ENCODE data around the gene ARHGAP9.
"Not testable (repeated sequence)": the region's sequence is repeated elsewhere in the genome, so short reads cannot be mapped to it uniquely, and the experiment has no call there.

The ARHGAP9 gene

DNA sequence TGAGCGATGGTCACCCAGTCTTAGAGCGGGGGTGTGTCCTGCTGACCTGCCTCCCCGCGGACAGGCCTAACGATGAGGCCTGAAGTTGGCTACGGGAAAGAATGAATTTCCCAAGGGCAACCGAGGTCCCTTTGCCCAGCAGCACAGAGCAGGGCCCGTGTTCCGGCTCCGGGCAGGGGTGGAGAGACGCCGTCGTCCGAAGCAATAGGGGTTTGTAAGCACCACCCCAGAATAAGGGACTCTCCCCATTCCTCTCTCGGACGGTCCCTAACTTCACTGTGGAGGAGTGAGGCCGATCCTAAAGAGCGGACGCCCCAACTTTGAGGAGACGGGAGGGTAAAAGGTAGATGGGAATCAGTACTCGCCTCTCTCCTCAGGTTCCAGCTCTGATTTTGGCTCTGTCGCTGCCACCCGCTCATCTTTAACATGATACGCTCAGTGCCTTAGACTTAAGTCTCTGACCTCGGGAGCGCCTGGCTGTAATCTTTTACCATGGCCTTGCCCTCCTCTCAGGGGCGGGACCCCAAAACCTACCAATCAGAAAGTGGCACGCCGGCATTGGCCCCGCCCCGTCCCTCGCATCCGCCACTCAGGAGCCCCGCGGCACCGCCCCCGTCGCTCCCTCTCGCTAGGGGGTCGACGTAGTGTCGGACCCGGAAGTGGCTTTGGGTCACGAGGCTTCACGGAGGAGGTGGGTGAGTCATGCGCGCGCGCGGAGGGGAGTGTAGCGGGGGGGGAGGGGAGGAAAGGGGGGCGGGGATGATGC is 40.6 kb upstream of the ARHGAP9 start, which contains the start of gene DDIT3:
Gene DDIT3 (minus strand): TSS at position 462 of the 766 bp plus-strand sequence. CDS start 3,108 bp downstream, outside the sequence.
- H3K36me3 ChIP-seq (ENCODE audit: insufficient read depth, low read length): peaks cover 36% of the 10 kb centered on the region
- H3K9ac ChIP-seq (ENCODE audit: low read depth, low read length): peak within 1 kb of the TSS; percentile 98
- H3K4me1 ChIP-seq (ENCODE audit: insufficient read depth, low read length): no peaks in the 10 kb centered on the region; the same call in 1 of the 2 replicates
- no peaks in the 10 kb centered on the region for H3K9me3 ChIP-seq (ENCODE audit: control insufficient read depth, insufficient read depth, low read length)

DNA sequence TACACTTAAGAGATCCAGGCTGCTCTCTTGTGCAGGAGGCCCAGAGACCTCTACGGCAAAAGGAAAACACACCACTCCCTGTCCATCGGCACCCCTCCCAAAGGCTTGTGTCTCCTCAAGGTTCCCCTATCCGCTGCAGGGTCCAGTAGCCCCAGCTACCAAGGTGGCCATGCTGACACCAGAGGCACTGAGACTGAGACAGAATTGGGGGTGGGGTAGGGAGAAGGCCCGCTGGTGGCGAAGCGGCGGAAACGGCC is 40.1 kb upstream of the ARHGAP9 start:
- Histone ChIP-seq H3K4me1 (ENCODE audit: insufficient read depth, low read length) (no peaks in the 10 kb centered on the region; the same call in 1 of the 2 replicates), H3K36me3 (ENCODE audit: insufficient read depth, low read length) (peaks cover 39% of the 10 kb centered on the region), H3K9ac (ENCODE audit: low read depth, low read length) (peak overlapping the region; percentile 98), H3K9me3 (ENCODE audit: control insufficient read depth, insufficient read depth, low read length) (no peaks in the 10 kb centered on the region)

DNA sequence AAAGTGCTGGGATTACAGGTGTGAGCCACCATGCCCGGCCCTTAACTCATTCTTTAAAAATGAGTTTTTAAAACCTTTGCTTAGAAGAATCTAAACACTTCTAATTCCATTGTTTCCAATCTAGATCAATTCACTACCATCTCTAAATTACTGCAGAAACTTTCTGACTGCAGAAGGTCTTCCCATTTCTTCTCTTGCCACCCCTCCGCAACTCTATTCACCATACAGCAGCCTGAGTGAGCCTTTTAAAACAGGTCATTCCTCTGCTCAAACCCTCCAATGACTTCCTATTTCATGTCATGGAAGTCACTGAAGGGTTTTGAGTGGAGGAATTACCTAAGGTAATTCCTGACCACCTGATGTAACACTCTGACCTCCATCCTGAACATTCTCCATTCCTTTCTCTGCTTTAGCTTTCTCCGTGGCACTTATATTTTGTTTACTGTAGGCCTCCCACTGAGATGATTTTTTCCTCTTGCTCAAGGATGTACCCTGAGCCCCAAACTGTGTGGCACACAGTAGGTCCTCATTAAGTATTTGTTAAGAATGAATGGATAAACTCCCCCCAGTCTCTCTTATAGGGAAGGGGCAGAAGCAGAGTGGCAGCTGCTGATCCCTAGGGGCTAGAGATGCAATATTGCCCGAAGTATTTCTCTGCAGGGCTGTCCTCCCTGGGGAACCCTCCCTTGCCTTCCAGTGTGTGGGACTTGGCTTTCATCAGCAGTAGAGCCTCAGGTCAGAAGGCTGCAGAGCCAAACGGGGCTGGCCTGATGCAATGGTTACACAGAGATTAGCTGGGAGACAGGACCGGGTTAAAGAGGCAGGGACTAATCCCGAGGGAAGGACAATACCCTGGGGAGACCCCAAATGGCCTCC is 39.5 kb upstream of the ARHGAP9 start:
- peak overlapping the region; percentile 98 for H3K9ac ChIP-seq (ENCODE audit: low read depth, low read length)
- no peaks in the 10 kb centered on the region for H3K9me3 ChIP-seq (ENCODE audit: control insufficient read depth, insufficient read depth, low read length)
- H3K4me1 ChIP-seq (ENCODE audit: insufficient read depth, low read length): no peaks in the 10 kb centered on the region; the same call in 1 of the 2 replicates
- peaks cover 43% of the 10 kb centered on the region for H3K36me3 ChIP-seq (ENCODE audit: insufficient read depth, low read length)

DNA sequence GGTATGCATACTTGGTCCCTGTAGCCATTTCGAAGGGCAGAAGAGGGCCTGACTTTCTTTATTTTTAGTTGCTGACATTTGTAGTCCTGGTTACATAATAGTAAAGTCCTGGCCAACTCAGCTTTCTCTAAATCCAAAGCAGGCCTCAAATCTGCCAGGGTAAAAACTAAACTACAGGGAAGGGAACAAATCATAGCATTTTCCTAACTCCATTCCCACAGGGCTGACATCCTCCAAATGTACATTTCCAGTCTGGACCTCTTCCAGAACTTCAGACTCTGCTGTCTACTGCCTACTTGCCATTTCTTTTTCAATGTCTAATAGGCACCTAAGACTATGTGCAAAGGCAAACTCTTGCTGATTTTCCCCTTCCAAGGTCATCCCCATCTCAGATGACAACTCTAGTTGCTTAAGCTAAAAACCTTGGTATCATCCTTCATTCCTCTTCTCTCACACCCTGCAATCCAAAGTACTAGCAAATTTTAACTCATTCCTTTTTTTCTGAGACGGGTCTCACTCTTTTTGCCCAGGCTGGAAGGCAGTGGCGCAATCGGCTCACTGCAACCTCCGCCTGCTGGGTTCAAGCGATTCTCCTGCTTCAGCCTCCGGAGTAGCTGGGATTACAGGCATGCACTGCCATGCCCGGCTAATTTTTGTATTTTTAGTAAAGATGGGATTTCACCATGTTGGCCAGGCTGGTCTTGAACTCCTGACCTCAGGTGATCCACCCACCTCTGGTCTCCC is 38.7 kb upstream of the ARHGAP9 start:
- 0 out of 2 replicates have a peak overlapping the region, but pooled peaks have one; percentile 5 for H3K9ac ChIP-seq (ENCODE audit: low read depth, low read length)
- H3K4me1 ChIP-seq (ENCODE audit: insufficient read depth, low read length): no peaks in the 10 kb centered on the region
- no peaks in the 10 kb centered on the region for H3K9me3 ChIP-seq (ENCODE audit: control insufficient read depth, insufficient read depth, low read length)
- peaks cover 48% of the 10 kb centered on the region for H3K36me3 ChIP-seq (ENCODE audit: insufficient read depth, low read length)

DNA sequence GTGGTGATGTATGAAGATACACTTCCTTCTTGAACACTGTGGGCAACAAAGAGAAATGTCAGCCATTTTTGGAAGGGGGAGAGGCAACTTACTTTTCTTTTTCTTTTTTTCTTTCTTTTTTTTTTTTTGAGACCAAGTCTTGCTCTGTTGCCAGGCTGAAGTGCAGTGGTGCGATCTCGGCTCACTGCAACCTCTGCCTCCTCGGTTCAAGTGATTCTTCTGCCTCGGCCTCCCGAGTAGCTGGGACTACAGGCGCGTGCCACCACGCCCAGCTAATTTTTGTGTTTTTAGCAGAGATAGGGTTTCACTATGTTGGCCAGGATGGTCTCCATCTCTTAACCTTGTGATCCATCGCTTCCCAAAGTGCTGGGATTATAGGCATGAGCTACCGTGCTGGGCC is 38.1 kb upstream of the ARHGAP9 start:
- H3K4me1 ChIP-seq (ENCODE audit: insufficient read depth, low read length); H3K9me3 ChIP-seq (ENCODE audit: control insufficient read depth, insufficient read depth, low read length): not testable (repeated sequence)
- Histone ChIP-seq H3K36me3 (ENCODE audit: insufficient read depth, low read length) (peaks cover 53% of the 10 kb centered on the region), H3K9ac (ENCODE audit: low read depth, low read length) (0 out of 2 replicates have a peak overlapping the region, but pooled peaks have one; percentile 5)

DNA sequence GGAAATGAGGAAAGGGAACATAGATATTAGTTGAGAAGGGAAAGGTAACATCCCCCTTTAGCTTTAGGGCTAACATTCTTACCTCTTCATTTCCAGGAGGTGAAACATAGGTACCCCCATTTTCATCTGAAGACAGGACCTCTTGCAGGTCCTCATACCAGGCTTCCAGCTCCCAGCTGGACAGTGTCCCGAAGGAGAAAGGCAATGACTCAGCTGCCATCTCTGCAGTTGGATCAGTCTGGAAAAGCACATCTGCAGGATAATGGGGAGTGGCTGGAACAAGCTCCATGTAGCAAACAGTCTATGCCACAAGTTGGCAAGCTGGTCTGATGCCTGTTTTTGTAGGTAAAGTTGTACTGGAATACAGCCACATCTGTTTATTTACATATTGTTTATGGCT is 37.5 kb upstream of the ARHGAP9 start:
- Histone ChIP-seq H3K9ac (ENCODE audit: low read depth, low read length) (no peak overlapping the region), H3K4me1 (ENCODE audit: insufficient read depth, low read length) (no peaks in the 10 kb centered on the region), H3K36me3 (ENCODE audit: insufficient read depth, low read length) (peaks cover 58% of the 10 kb centered on the region)

DNA sequence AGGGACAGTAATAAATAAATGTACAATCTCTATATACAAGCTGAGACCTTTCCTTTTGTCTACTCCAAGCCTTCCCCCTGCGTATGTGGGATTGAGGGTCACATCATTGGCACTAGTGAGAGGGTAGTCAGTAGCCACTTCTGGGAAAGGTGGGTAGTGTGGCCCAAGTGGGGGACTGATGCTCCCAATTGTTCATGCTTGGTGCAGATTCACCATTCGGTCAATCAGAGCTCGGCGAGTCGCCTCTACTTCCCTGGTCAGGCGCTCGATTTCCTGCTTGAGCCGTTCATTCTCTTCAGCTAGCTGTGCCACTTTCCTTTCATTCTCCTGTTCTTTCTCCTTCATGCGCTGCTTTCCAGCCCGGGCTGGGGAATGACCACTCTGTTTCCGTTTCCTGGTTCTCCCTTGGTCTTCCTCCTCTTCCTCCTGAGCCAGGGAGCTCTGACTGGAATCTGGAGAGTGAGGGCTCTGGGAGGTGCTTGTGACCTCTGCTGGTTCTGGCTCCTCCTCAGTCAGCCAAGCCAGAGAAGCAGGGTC is 37.0 kb upstream of the ARHGAP9 start:
- H3K9me3 ChIP-seq (ENCODE audit: control insufficient read depth, insufficient read depth, low read length): no peaks in the 10 kb centered on the region
- H3K4me1 ChIP-seq (ENCODE audit: insufficient read depth, low read length): no peaks in the 10 kb centered on the region
- no peak overlapping the region for H3K9ac ChIP-seq (ENCODE audit: low read depth, low read length)
- peaks cover 63% of the 10 kb centered on the region for H3K36me3 ChIP-seq (ENCODE audit: insufficient read depth, low read length)

More for the DNA sequence above, 37.5 kb upstream of the ARHGAP9 start:
- no peaks in the 10 kb centered on the region for H3K9me3 ChIP-seq (ENCODE audit: control insufficient read depth, insufficient read depth, low read length)

DNA sequence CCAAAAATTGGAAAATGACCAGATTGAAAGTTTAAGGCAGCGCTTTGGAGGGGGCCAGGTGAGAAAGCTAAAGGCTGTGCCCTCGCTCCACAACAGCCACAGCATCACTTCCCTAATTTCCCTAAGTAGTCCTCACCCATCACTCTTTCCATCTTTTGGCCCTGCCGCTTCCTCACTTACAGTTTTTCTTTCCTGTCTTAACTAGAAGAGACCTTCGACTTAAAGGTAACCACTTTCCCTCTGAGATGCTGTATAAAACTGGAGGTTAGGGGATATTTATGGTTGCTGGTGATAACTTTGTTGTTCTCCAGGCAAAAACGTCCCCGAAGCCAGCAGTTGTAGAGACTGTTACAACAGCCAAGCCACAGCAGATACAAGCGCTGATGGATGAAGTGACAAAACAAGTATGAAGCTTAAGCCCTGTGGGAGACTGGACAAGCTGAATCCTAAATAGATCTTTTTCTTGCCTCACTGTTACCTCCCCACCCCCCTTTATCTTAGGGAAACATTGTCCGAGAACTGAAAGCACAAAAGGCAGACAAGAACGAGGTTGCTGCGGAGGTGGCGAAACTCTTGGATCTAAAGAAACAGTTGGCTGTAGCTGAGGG is 36.4 kb upstream of the ARHGAP9 start:
- Histone ChIP-seq H3K9me3 (ENCODE audit: control insufficient read depth, insufficient read depth, low read length) (no peaks in the 10 kb centered on the region), H3K9ac (ENCODE audit: low read depth, low read length) (no peak overlapping the region), H3K4me1 (ENCODE audit: insufficient read depth, low read length) (no peaks in the 10 kb centered on the region), H3K36me3 (ENCODE audit: insufficient read depth, low read length) (peaks cover 65% of the 10 kb centered on the region)

DNA sequence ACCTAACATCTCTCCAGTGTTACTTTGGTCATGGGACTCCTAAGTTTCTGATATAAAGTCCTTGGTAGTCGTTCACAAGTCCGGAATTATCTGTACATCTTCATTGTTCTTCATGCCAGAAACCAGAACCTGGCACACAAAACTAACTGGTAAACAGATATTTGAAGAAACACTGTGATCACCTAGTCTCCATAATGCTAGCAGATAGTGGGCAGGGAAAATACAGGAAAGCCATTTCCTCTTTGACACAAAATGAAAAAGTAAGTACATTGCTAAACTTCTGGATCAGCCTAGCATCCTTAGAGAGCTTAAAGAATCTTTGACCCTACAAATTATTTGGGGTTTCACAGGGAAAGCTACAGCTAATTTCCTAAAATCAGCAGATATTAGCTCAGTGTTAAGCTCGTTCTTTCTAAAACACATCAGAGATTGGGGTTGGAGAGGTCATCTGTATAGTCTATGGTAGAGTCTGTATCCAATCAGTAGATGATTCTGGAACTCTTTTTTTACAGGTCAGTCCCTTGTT is 35.8 kb upstream of the ARHGAP9 start:
- Histone ChIP-seq H3K9me3 (ENCODE audit: control insufficient read depth, insufficient read depth, low read length) (no peaks in the 10 kb centered on the region), H3K36me3 (ENCODE audit: insufficient read depth, low read length) (peaks cover 67% of the 10 kb centered on the region), H3K4me1 (ENCODE audit: insufficient read depth, low read length) (no peaks in the 10 kb centered on the region)

DNA sequence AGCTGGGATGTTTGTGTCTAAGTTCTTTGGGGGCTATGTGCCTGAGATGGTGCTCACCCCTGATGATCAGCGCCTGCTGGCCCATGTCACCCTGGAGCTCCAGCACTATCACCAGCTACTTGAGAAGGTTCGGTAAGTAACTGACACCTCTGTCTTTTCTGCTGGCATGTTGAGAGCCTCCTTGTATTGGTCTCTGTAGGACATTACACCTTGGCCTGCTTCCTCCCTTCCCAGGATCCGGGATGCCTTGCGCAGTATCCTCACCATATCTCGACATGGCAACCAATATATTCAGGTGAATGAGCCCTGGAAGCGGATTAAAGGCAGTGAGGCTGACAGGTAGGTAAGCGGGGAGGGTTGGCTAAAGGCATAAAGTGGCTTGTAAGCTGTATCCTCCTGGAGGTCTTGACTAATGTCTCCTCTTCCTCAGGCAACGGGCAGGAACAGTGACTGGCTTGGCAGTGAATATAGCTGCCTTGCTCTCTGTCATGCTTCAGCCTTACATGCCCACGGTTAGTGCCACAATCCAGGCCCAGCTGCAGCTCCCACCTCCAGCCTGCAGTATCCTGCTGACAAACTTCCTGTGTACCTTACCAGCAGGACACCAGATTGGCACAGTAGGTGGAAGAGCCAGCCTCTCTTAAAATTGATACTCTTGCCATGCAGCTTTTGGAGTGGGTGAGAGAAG is 35.2 kb upstream of the ARHGAP9 start:
- Histone ChIP-seq H3K36me3 (ENCODE audit: insufficient read depth, low read length) (peaks cover 73% of the 10 kb centered on the region), H3K4me1 (ENCODE audit: insufficient read depth, low read length) (no peaks in the 10 kb centered on the region), H3K9me3 (ENCODE audit: control insufficient read depth, insufficient read depth, low read length) (no peaks in the 10 kb centered on the region), H3K9ac (ENCODE audit: low read depth, low read length) (no peak overlapping the region)

More for the DNA sequence above, 35.8 kb upstream of the ARHGAP9 start:
- H3K9ac ChIP-seq (ENCODE audit: low read depth, low read length): no peak overlapping the region

DNA sequence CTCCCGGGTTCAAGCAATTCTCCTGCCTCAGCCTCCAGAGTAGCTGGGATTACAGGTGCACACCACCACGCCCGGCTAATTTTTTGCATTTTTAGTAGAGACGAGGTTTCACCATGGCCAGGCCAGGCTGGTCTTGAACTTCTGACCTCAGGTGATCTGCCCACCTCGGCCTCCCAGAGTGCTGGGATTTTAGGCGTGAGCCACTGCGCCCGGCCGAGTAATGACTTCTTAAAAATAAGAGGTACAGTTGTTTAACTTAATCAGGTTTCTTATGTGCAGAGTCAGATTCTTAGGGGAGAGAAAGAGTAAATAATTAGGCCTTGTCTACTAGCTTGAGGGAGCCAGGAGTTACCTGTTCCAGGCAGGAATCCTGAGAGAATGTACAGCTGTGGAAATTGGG is 34.6 kb upstream of the ARHGAP9 start:
- peaks cover 73% of the 10 kb centered on the region for H3K36me3 ChIP-seq (ENCODE audit: insufficient read depth, low read length)
- not testable (repeated sequence) for H3K9ac ChIP-seq (ENCODE audit: low read depth, low read length); H3K4me1 ChIP-seq (ENCODE audit: insufficient read depth, low read length); H3K9me3 ChIP-seq (ENCODE audit: control insufficient read depth, insufficient read depth, low read length)

DNA sequence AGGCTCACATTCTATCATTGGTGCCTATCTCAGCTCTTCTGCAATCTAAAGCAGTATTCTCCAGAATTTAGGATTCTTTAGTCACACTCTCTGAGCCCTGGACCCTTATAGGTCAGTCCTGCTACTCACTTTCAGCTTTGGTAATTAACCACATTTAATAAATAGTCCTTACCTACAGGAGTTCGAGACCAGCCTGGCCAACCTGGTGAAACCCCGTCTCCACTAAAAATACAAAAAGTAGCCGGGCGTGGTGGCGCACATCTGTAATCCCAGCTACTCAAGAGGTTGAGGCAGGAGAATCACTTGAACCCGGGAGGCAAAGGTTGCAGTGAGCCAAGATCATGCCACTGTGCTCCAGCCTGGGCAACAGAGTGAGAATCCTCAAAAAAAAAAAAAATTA is 34.0 kb upstream of the ARHGAP9 start:
- not testable (repeated sequence) for H3K9ac ChIP-seq (ENCODE audit: low read depth, low read length); H3K9me3 ChIP-seq (ENCODE audit: control insufficient read depth, insufficient read depth, low read length); H3K4me1 ChIP-seq (ENCODE audit: insufficient read depth, low read length)
- H3K36me3 ChIP-seq (ENCODE audit: insufficient read depth, low read length): peaks cover 73% of the 10 kb centered on the region

DNA sequence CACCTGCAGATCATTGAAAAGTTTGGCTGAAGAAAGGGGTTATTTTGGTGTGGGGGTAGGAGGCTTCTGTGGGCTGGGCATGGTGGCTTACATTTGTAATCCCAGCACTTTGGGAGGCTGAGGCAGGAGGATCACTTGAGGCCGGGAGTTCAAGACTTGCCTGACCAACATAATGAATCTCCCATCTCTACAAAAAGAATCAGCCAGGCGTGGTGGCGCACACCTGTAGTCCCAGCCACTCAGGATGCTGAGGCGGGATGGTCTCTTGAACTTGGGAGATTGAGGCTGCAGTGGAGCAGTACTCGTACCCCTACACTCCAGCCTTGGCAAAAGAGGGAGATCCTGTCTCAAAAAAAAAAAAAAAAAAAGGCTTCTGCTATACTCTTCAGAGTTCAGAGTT is 33.6 kb upstream of the ARHGAP9 start:
- Histone ChIP-seq H3K9ac (ENCODE audit: low read depth, low read length) (no peak overlapping the region), H3K9me3 (ENCODE audit: control insufficient read depth, insufficient read depth, low read length) (no peaks in the 10 kb centered on the region), H3K36me3 (ENCODE audit: insufficient read depth, low read length) (peaks cover 70% of the 10 kb centered on the region), H3K4me1 (ENCODE audit: insufficient read depth, low read length) (no peaks in the 10 kb centered on the region)

Measured in ES-I3 (cell line).